ENCODE measurements around the gene NPR2.

GRCh38 chr9:35741740-35742139 is 49.7 kb upstream of the NPR2 start:
- TF ChIP-seq NFRKB (IDR thresholded peaks at IDR 0.05) (no peak), HDGF (IDR thresholded peaks at IDR 0.05; ENCODE audit: borderline replicate concordance) (no peak), SP1 (IDR thresholded peaks at IDR 0.05) (no peak), FOXM1 (IDR thresholded peaks at IDR 0.05; ENCODE audit: borderline replicate concordance) (no peak), FOXK2 (IDR thresholded peaks at IDR 0.05) (no peak), ELF4 (IDR thresholded peaks at IDR 0.05) (no peak), FOXA1 (IDR thresholded peaks at IDR 0.05) (no peak), TARDBP (IDR thresholded peaks at IDR 0.05) (no peak)
